A549 (cell line): ENCODE data around the gene GRK5. TPM values are rescaled to one million over a fixed set of nuclear protein-coding genes. Genes with fewer than 3 reads are reported as not detected.

Source experiments
- ATAC-seq, 2 experiments: fragments of 200-7000 bp in 1 of 2; fragments of >200 bp in 1 of 2; cut with Nextera tagmentation in 1 of 2; cut with Tn5 transposase in 1 of 2; 3 replicates each; pipeline versions ENCODE4 v1.8.0 to v1.9.1; 2018 to 2020; ENCODE audit warnings: mild to moderate bottlenecking in 1 of 2, moderate library complexity in 1 of 2
- CTCF ChIA-PET: fragments of 300-600 bp; sonication (Branson Sonifier 250); formaldehyde crosslinking; extraction: SDS; loops from one replicate; lab custom pipeline; 2021; ENCODE audit warnings: antibody characterized with exemption, inconsistent platforms; lab: Yijun Ruan, JAX
- POLR2A ChIA-PET: fragments of 350-600 bp; formaldehyde crosslinking; extraction: SDS; loops from one replicate; lab custom pipeline; 2021; ENCODE audit warnings: antibody characterized with exemption, inconsistent platforms; lab: Yijun Ruan, JAX
- DNase-seq, 2 experiments: peaks; one replicate each; pipeline versions ENCODE4 v3.0.0 to v3.0.0-alpha.2; 2011 to 2016; ENCODE audit warnings: low read depth in 1 of 2, low spot score in 1 of 2
- FAIRE-seq: peaks from 2 replicates; lab custom pipeline; 2011; peaks lifted over from hg19 to GRCh38; lab: Jason Lieb, UNC
- H3K27ac ChIP-seq, 2 experiments: fragments of >200 bp; sonication (Bioruptor Twin); formaldehyde crosslinking; 3 replicates each; pipeline ENCODE4 v1.5.1; 2016 to 2017
- H3K4me1 ChIP-seq: fragments of >200 bp; sonication (Bioruptor Twin); formaldehyde crosslinking; 3 replicates; pipeline ENCODE4 v1.6.1; 2016
- H3K4me2 ChIP-seq: fragments of >200 bp; sonication (Bioruptor Twin); formaldehyde crosslinking; 3 replicates; pipeline ENCODE4 v1.6.1; 2016
- H3K4me3 ChIP-seq: fragments of >200 bp; sonication (Bioruptor Twin); formaldehyde crosslinking; 3 replicates; pipeline ENCODE4 v1.5.1; 2016
- H3K9me3 ChIP-seq: fragments of >200 bp; sonication (Bioruptor Twin); formaldehyde crosslinking; 3 replicates; pipeline ENCODE4 v1.6.1; 2016
- CEBPB ChIP-seq, 2 experiments: fragments of >200 bp in 1 of 2; sonication (Bioruptor Twin) in 1 of 2; formaldehyde crosslinking in 1 of 2; IDR thresholded peaks; 2 replicates each; pipeline ENCODE4 v1.6.1; 2012 to 2016
- CHD4 ChIP-seq: fragments of 200-600 bp; sonication (generic); IDR thresholded peaks from 2 replicates; pipeline ENCODE4 v1.6.1; 2016; ENCODE audit warnings: antibody characterized with exemption, mild to moderate bottlenecking, borderline replicate concordance
- CTCF ChIP-seq: fragments of >200 bp; sonication (Bioruptor Twin); formaldehyde crosslinking; IDR thresholded peaks from 3 replicates; pipeline ENCODE4 v1.5.1; 2016
- ESRRA ChIP-seq: fragments of 150-350 bp; IDR thresholded peaks from 2 replicates; pipeline ENCODE4 v1.6.1; 2014; ENCODE audit warnings: mild to moderate bottlenecking, low read length, borderline replicate concordance
- FOSB ChIP-seq: fragments of 250-450 bp; sonication (Bioruptor Pico); IDR thresholded peaks from 2 replicates; pipeline ENCODE4 v1.5.0; 2020; ENCODE audit warnings: mild to moderate bottlenecking, moderate library complexity
- GATA3 ChIP-seq: IDR thresholded peaks from 2 replicates; pipeline ENCODE4 v1.6.1; 2012; ENCODE audit warnings: borderline replicate concordance
- HDAC2 ChIP-seq: fragments of 200-600 bp; sonication (generic); IDR thresholded peaks from 2 replicates; pipeline ENCODE4 v1.6.1; 2016
- HEYL ChIP-seq: fragments of 250-450 bp; sonication (Bioruptor Pico); IDR thresholded peaks from 2 replicates; pipeline ENCODE4 v1.8.0; 2021; ENCODE audit warnings: mild to moderate bottlenecking, moderate library complexity
- HOXB5 ChIP-seq: fragments of 250-450 bp; sonication (Bioruptor Pico); IDR thresholded peaks from 2 replicates; pipeline ENCODE4 v1.5.0; 2020; ENCODE audit warnings: mild to moderate bottlenecking, moderate library complexity
- MAFK ChIP-seq: fragments of 450-650 bp; IDR thresholded peaks from 2 replicates; pipeline ENCODE4 v1.6.1; 2014; ENCODE audit not compliant: partially characterized antibody
- MAX ChIP-seq: IDR thresholded peaks from 2 replicates; pipeline ENCODE4 v1.6.1; 2012
- NR3C1 ChIP-seq: fragments of >200 bp; sonication (Bioruptor Twin); formaldehyde crosslinking; IDR thresholded peaks from 3 replicates; pipeline ENCODE4 v1.6.1; 2017
- PHF8 ChIP-seq: fragments of 200-600 bp; sonication (generic); IDR thresholded peaks from 2 replicates; pipeline ENCODE4 v1.6.1; 2016; ENCODE audit warnings: low read depth, mild to moderate bottlenecking, antibody characterized with exemption, moderate library complexity, borderline replicate concordance
- POLR2A ChIP-seq: IDR thresholded peaks from 2 replicates; pipeline ENCODE4 v1.6.1; 2012; ENCODE audit warnings: mild to moderate bottlenecking, low read length
- RARB ChIP-seq: fragments of 250-450 bp; sonication (Bioruptor Pico); IDR thresholded peaks from 2 replicates; pipeline ENCODE4 v1.8.0; 2021; ENCODE audit warnings: mild to moderate bottlenecking, moderate library complexity
- RCOR1 ChIP-seq: fragments of 150-350 bp; IDR thresholded peaks from 2 replicates; pipeline ENCODE4 v1.6.1; 2014; ENCODE audit warnings: antibody characterized with exemption, low read length, low read depth
- RFX5 ChIP-seq: fragments of 450-650 bp; IDR thresholded peaks from 2 replicates; pipeline ENCODE4 v1.7.1; 2014; ENCODE audit warnings: antibody characterized with exemption, mild to moderate bottlenecking, moderate library complexity
- USF2 ChIP-seq: fragments of 450-650 bp; IDR thresholded peaks from 2 replicates; pipeline ENCODE4 v1.6.1; 2014; ENCODE audit warnings: antibody characterized with exemption
- ZC3H11A ChIP-seq: fragments of 450-650 bp; IDR thresholded peaks from 2 replicates; pipeline ENCODE4 v1.6.1; 2014; ENCODE audit warnings: antibody characterized with exemption, mild to moderate bottlenecking
- ZSCAN20 ChIP-seq: fragments of 250-450 bp; sonication (Bioruptor Pico); IDR thresholded peaks from 2 replicates; pipeline ENCODE4 v1.8.0; 2022; ENCODE audit warnings: mild to moderate bottlenecking, moderate library complexity
- WGBS: methylation state at CpG from one replicate; pipeline ENCODE4 v1.1.6; 2017; ENCODE audit errors: missing lambda C conversion rate; 5-methylcytosine and 5-hydroxymethylcytosine counted together
- polyA plus RNA-seq, 4 experiments: library from polyadenylated mRNA; depleted of rRNA in 3 of 4; stranded (reverse); fragments of >200 nt; fragmentation: RNase III in 1 of 4; extraction: RNeasy Plus Mini Kit Qiagen cat#74134 plus additional on column Dnase treatment in 1 of 4; gene quantifications; 2 replicates in 3 of 4; 3 replicates in 1 of 4; pipeline ENCODE4 v1.2.3, GENCODE V29; 2011 to 2017
- TF ChIP-seq, protein P1 (sequence below): fragments of >200 bp; sonication (Bioruptor Twin); formaldehyde crosslinking; IDR thresholded peaks from 2 replicates; pipeline ENCODE4 v1.6.1; 2016

Gene GRK5
- polyA plus RNA-seq, 2 of the 4 experiments (the other 2 are of a cell fraction): 5.0 to 7.9 TPM

DNA sequence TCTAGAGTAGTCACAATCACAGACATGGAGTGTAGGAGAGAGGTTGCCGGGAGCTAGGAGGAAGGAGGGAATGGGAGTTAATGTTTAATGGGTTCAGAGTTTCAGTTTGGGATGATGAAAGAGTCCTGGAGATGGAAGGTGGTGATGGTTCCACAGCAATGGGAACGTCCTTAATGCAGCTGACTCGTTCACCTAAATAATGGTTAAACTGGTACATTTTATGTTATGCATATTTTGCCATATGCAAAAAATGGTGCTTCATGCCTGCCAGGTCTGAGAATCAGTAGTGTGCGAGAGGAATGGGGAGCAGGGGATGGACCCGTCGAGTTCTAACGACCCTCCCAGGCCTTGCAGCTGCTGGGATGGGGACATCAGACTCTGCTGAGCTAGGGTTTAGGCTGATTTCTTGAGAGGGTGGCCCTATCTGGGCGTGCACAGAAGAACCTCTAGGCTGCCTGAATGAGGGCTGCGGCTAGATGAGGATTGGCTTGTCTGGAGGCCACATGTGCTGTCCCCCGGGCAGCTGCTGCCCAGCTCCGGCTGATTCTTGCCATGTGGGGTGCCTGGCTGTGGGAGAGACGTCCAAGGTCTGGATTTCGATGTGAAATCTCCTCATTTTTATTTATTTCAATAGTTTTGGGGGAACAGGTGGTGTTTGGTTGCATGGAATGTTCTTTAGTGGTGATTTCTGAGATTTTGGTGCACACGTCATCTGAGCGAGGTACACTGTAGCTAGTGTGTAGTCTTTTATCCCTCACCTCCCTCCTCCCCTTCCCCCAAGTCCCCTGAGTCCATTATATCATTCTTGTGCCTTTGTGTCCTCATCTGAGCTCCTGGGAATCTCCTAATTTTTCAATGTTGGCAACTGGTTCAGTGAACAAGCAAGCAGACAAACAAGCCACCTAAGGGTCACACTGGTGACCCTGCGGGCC, 116.0 kb downstream of the GRK5 start:
- Histone ChIP-seq H3K9me3 (no peaks in the 10 kb centered on the region), H3K4me2 (peak overlapping the region; percentile 30), H3K4me3 (no peak overlapping the region), H3K4me1 (peaks cover 40% of the 10 kb centered on the region), H3K27ac (peak overlapping the region; percentile 62 to 98)
- POLR2A ChIA-PET: no interaction called here
- TF ChIP-seq RFX5: no peak
- no peak for TF ChIP-seq FOSB
- no peak for TF ChIP-seq NR3C1
- no peak for TF ChIP-seq MAFK
- TF ChIP-seq RCOR1: no peak
- no peak for TF ChIP-seq ESRRA
- TF ChIP-seq HDAC2: no peak
- TF ChIP-seq CHD4: no peak
- TF ChIP-seq USF2: no peak
- no peak for TF ChIP-seq HEYL (CRISPR knock-in tag)
- no peak for TF ChIP-seq RARB (CRISPR knock-in tag)
- TF ChIP-seq CTCF: no peak
- no peak for TF ChIP-seq PHF8
- TF ChIP-seq ZC3H11A: no peak
- no peak for TF ChIP-seq GATA3
- TF ChIP-seq, protein P1, sequence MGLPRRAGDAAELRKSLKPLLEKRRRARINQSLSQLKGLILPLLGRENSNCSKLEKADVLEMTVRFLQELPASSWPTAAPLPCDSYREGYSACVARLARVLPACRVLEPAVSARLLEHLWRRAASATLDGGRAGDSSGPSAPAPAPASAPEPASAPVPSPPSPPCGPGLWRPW: no peak
- TF ChIP-seq MAX: no peak
- no peak for TF ChIP-seq ZSCAN20 (CRISPR knock-in tag)
- 65% methylated on average over 16 of the region's 16 CpGs for whole genome bisulfite sequencing
- no peak for FAIRE-seq
- ATAC-seq: peak in 1 of 2 experiments; percentile 44; a peak in 3 of 6 replicates
- DNase-seq: no peak
- CTCF ChIA-PET: interaction anchor here (1.0 to 1.4 kb wide), 6 partner anchors 8 to 117 kb away, joined by 3 to 6 read pairs (median 4); partner anchors contain the start of gene GRK5

DNA sequence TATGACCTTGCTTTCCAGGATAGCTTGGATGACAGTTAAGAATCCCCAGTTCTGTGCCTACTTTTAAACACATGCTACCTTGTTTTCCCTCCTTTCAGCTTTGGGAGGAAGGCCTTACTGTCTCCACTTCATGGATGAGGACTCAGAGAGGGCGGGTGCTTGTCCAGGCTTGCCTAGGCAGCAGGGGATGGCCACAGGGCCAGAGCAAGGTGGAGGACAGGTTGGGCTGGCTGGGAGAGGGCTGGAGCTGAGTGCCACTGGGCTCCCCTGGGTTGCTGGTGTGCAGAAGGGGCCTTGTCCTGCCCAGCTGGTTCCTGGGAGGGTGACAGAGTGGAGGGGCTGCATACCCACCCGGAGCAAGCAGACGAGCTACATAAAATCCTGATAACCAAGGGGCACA, 117.8 kb downstream of the GRK5 start:
- DNase-seq (no peak), ATAC-seq (no peak), FAIRE-seq (no peak)
- CTCF ChIA-PET: interaction anchor here (0.9 kb wide), 1 partner anchor 31 kb away, joined by 4 read pairs; no protein-coding TSS in a partner anchor
- Histone ChIP-seq H3K4me1 (peaks cover 22% of the 10 kb centered on the region), H3K4me2 (no peak overlapping the region), H3K27ac (peak overlapping the region in 1 of 2 experiments; percentile 66; a peak in 3 of 6 replicates), H3K9me3 (no peaks in the 10 kb centered on the region), H3K4me3 (no peak overlapping the region)
- TF ChIP-seq HOXB5 (CRISPR knock-in tag): no peak
- no peak for TF ChIP-seq POLR2A
- TF ChIP-seq CTCF: no peak
- TF ChIP-seq CEBPB (IDR thresholded peaks at IDR 0.05): no peak
- 86% methylated on average over 3 of the region's 3 CpGs for WGBS
- POLR2A ChIA-PET: no interaction called here
